22Rv1 (cell line): ENCODE results near the gene MPRIP.

ENCODE experiments used
- H3K27ac ChIP-seq: fragments of 450-650 bp; 2 replicates; pipeline ENCODE4 v1.5.1; 2017
- ZFX ChIP-seq: fragments of 450-650 bp; IDR thresholded peaks from 2 replicates; pipeline ENCODE4 v1.6.1; 2017; ENCODE audit warnings: antibody characterized with exemption, borderline replicate concordance
- TF ChIP-seq, protein P1 (sequence below): fragments of 450-650 bp; IDR thresholded peaks from 2 replicates; pipeline ENCODE4 v1.5.1; 2017; ENCODE audit warnings: mild to moderate bottlenecking

The MPRIP gene

GRCh38 chr17:17241656-17242055 lies 199.4 kb downstream of the MPRIP start:
- TF ChIP-seq, protein P1, sequence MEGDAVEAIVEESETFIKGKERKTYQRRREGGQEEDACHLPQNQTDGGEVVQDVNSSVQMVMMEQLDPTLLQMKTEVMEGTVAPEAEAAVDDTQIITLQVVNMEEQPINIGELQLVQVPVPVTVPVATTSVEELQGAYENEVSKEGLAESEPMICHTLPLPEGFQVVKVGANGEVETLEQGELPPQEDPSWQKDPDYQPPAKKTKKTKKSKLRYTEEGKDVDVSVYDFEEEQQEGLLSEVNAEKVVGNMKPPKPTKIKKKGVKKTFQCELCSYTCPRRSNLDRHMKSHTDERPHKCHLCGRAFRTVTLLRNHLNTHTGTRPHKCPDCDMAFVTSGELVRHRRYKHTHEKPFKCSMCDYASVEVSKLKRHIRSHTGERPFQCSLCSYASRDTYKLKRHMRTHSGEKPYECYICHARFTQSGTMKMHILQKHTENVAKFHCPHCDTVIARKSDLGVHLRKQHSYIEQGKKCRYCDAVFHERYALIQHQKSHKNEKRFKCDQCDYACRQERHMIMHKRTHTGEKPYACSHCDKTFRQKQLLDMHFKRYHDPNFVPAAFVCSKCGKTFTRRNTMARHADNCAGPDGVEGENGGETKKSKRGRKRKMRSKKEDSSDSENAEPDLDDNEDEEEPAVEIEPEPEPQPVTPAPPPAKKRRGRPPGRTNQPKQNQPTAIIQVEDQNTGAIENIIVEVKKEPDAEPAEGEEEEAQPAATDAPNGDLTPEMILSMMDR, result no peak
- TF ChIP-seq ZFX, result no peak
- no peak overlapping the region for H3K27ac ChIP-seq

- TF ChIP-seq ZFX, result no peak
- TF ChIP-seq, protein P1, result no peak
- no peak overlapping the region for H3K27ac ChIP-seq
Observed at GRCh38 chr17:17242246-17242645, 200.0 kb downstream of the MPRIP start.
